GM18511 (cell line): ENCODE measurements around the gene CGB5.
"Not testable (repeated sequence)": the region's sequence is repeated elsewhere in the genome, so short reads cannot be mapped to it uniquely, and the experiment has no call there.

ENCODE experiments used
- ATAC-seq: cut with Tn5 transposase; IDR thresholded peaks from one replicate; pipeline ENCODE4 v1.9.1; 2021; ENCODE audit warnings: mild to moderate bottlenecking, moderate library complexity; ENCODE audit not compliant: unreplicated experiment

The CGB5 gene

GRCh38 chr19:49056902-49057596 lies 13.4 kb downstream of the CGB5 start:
- not testable (repeated sequence) for ATAC-seq

GRCh38 chr19:49057636-49058234 lies 14.1 kb downstream of the CGB5 start, which contains the start of gene CGB7:
TSS of gene CGB7 (minus strand) at chr19:49057749. CDS start at chr19:49055375, 2,374 bp downstream.
- no peak for ATAC-seq

- no peak for ATAC-seq
Measured at GRCh38 chr19:49058562-49058961, 14.9 kb downstream of the CGB5 start.

GRCh38 chr19:49059053-49059452 lies 15.4 kb downstream of the CGB5 start:
- no peak for ATAC-seq

GRCh38 chr19:49061000-49061399 lies 17.4 kb downstream of the CGB5 start:
- no peak for ATAC-seq

- ATAC-seq: no peak
Measured at GRCh38 chr19:49061445-49061844, 17.8 kb downstream of the CGB5 start.

GRCh38 chr19:49064029-49064629 lies 20.5 kb downstream of the CGB5 start:
- no peak for ATAC-seq

GRCh38 chr19:49064768-49065611 lies 21.3 kb downstream of the CGB5 start, which contains the start of gene NTF4:
TSS of gene NTF4 (minus strand) at chr19:49064818. CDS start at chr19:49061997, 2,821 bp downstream.
- no peak for ATAC-seq

- no peak for ATAC-seq
Measured at GRCh38 chr19:49065905-49066512, 22.4 kb downstream of the CGB5 start.

- no peak for ATAC-seq
Measured at GRCh38 chr19:49067554-49067953, 23.9 kb downstream of the CGB5 start.

GRCh38 chr19:49069026-49069425 lies 25.4 kb downstream of the CGB5 start:
- no peak for ATAC-seq

- no peak for ATAC-seq
Measured at GRCh38 chr19:49070416-49070815, 26.8 kb downstream of the CGB5 start.

- no peak for ATAC-seq
Measured at GRCh38 chr19:49071860-49072547, 28.4 kb downstream of the CGB5 start.

- no peak for ATAC-seq
Measured at GRCh38 chr19:49073514-49074378, 30.1 kb downstream of the CGB5 start.

- not testable (repeated sequence) for ATAC-seq
Measured at GRCh38 chr19:49074869-49075268, 31.2 kb downstream of the CGB5 start.

GRCh38 chr19:49080392-49080791 lies 36.7 kb downstream of the CGB5 start:
- no peak for ATAC-seq

- no peak for ATAC-seq
Measured at GRCh38 chr19:49081273-49081672, 37.6 kb downstream of the CGB5 start.

- no peak for ATAC-seq
Measured at GRCh38 chr19:49084206-49085019, 40.8 kb downstream of the CGB5 start.
